ENCODE measurements around the gene RPGRIP1.
"Not testable (repeated sequence)": the region's sequence is repeated elsewhere in the genome, so short reads cannot be mapped to it uniquely, and the experiment has no call there.

Gene RPGRIP1

GRCh38 chr14:21299562-21300130 is 19.8 kb downstream of the RPGRIP1 start:
- no peak for DNase-seq

- DNase-seq = peak in 30 of 51 donors; percentile 1 to 43 (median 10)
These were observed 21.0 kb downstream of the RPGRIP1 start for GRCh38 chr14:21300892-21301291.

- DNase-seq = no peak
These were observed 22.3 kb downstream of the RPGRIP1 start for GRCh38 chr14:21302013-21302835.

- not testable (repeated sequence) for DNase-seq
These were observed 22.9 kb downstream of the RPGRIP1 start for GRCh38 chr14:21302836-21303140.

- no peak for DNase-seq
These were observed 27.8 kb downstream of the RPGRIP1 start for GRCh38 chr14:21307637-21308036.

GRCh38 chr14:21308132-21308478 is 28.2 kb downstream of the RPGRIP1 start:
- no peak for DNase-seq

GRCh38 chr14:21308479-21309237 is 28.8 kb downstream of the RPGRIP1 start:
- DNase-seq = peak in 46 of 51 donors; percentile 2 to 78 (median 45)

GRCh38 chr14:21309238-21309636 is 29.4 kb downstream of the RPGRIP1 start:
- no peak for DNase-seq

- no peak for DNase-seq
These were observed 30.1 kb downstream of the RPGRIP1 start for GRCh38 chr14:21309956-21310355.

- DNase-seq = no peak
These were observed 31.7 kb downstream of the RPGRIP1 start for GRCh38 chr14:21311614-21312013.

- no peak for DNase-seq
These were observed 33.6 kb downstream of the RPGRIP1 start for GRCh38 chr14:21313512-21313911.

- no peak for DNase-seq
These were observed 37.5 kb downstream of the RPGRIP1 start for GRCh38 chr14:21317398-21317797.

GRCh38 chr14:21320913-21321312 is 41.0 kb downstream of the RPGRIP1 start:
- DNase-seq = no peak

GRCh38 chr14:21322716-21323115 is 42.8 kb downstream of the RPGRIP1 start:
- DNase-seq = no peak

- DNase-seq = no peak
These were observed 47.1 kb downstream of the RPGRIP1 start for GRCh38 chr14:21326972-21327371.
